ENCODE measurements around the gene TSPAN18. TPM values are rescaled to one million over a fixed set of nuclear protein-coding genes. Genes with fewer than 3 reads are reported as not detected.
A peak's percentile ranks its signal among the peaks of the same experiment; 100 is the strongest.

Gene TSPAN18
- total RNA-seq, 1 experiment from 2014 or later = 21.3 TPM

GRCh38 chr11:44943696-44944095 is 216.9 kb downstream of the TSPAN18 start:
- BruUV-seq (replicated peaks) = no TSS peak
- no peak overlapping the region for H3K27ac ChIP-seq (ENCODE audit: low read length)
- DNase-seq (ENCODE audit: low read depth, low spot score) (no peak), ATAC-seq (0 out of 2 replicates have a peak, but pooled peaks have one; percentile 10)
- CTCF ChIA-PET = no interaction called here
- H3K36me3 ChIP-seq (ENCODE audit: control insufficient read depth, insufficient read depth, low read length) = no peaks in the 10 kb centered on the region
- H3K4me3 ChIP-seq (ENCODE audit: low read depth in 2 of 2, low read length in 2 of 2) = no peak overlapping the region
- H3K27me3 ChIP-seq (ENCODE audit: control insufficient read depth, insufficient read depth, low read length) = no peaks in the 10 kb centered on the region
- intact Hi-C loops (cut with micrococcal nuclease; ENCODE audit: unreplicated experiment) = loop anchor here (10.0 kb wide), 1 partner anchor 71 kb away; no protein-coding TSS in a partner anchor
- in situ Hi-C loops (cut with HindIII; ENCODE audit: low pct_unique_long_range_greater_than_20kb, low sequenced_read_pairs) = no loop called here
- POLR2A ChIA-PET = no interaction called here
- H3K4me1 ChIP-seq (ENCODE audit: control insufficient read depth, insufficient read depth, low read length) = peaks cover 55% of the 10 kb centered on the region
- no peak for TF ChIP-seq TCF7L2 (IDR thresholded peaks at IDR 0.05; ENCODE audit: low read depth, low read length)
- TF ChIP-seq SIN3A (IDR thresholded peaks at IDR 0.05; ENCODE audit: borderline replicate concordance, insufficient read depth, low read depth, low read length) = no peak
- H3K9me3 ChIP-seq (ENCODE audit: control insufficient read depth, insufficient read depth, low read depth, low read length) = no peaks in the 10 kb centered on the region

GRCh38 chr11:44944181-44944852 is 217.6 kb downstream of the TSPAN18 start:
- Histone ChIP-seq H3K4me3 (ENCODE audit: low read depth in 2 of 2, low read length in 2 of 2) (no peak overlapping the region), H3K27ac (ENCODE audit: low read length) (0 out of 2 replicates have a peak overlapping the region, but pooled peaks have one; percentile 17), H3K36me3 (ENCODE audit: control insufficient read depth, insufficient read depth, low read length) (no peaks in the 10 kb centered on the region), H3K9me3 (ENCODE audit: control insufficient read depth, insufficient read depth, low read depth, low read length) (no peaks in the 10 kb centered on the region), H3K27me3 (ENCODE audit: control insufficient read depth, insufficient read depth, low read length) (no peaks in the 10 kb centered on the region), H3K4me1 (ENCODE audit: control insufficient read depth, insufficient read depth, low read length) (peaks cover 58% of the 10 kb centered on the region)
- BruUV-seq (replicated peaks) = no TSS peak
- no peak for ATAC-seq
- ChIA-PET CTCF (interaction anchor here (1.1 to 2.5 kb wide), 2 partner anchors 8 to 160 kb away, joined by 4 to 9 read pairs; no protein-coding TSS in a partner anchor), POLR2A (no interaction called here)
- in situ Hi-C loops (cut with HindIII; ENCODE audit: low pct_unique_long_range_greater_than_20kb, low sequenced_read_pairs) (no loop called here), intact Hi-C loops (cut with micrococcal nuclease; ENCODE audit: unreplicated experiment) (loop anchor here (10.0 kb wide), 1 partner anchor 70 kb away; no protein-coding TSS in a partner anchor)
- no peak for DNase-seq (ENCODE audit: low read depth, low spot score)
- TF ChIP-seq CTCF (IDR thresholded peaks at IDR 0.05) = no peak
- no peak for TF ChIP-seq TCF7L2 (IDR thresholded peaks at IDR 0.05; ENCODE audit: low read depth, low read length)
- no peak for TF ChIP-seq REST (IDR thresholded peaks at IDR 0.05; ENCODE audit: insufficient read depth in 1 of 2, low read depth in 2 of 2, low read length in 1 of 2)
- TF ChIP-seq POLR2AphosphoS5 (IDR thresholded peaks at IDR 0.05; ENCODE audit: low read depth, low read length) = no peak
- no peak for TF ChIP-seq SIN3A (IDR thresholded peaks at IDR 0.05; ENCODE audit: borderline replicate concordance, insufficient read depth, low read depth, low read length)

- H3K27me3 ChIP-seq (ENCODE audit: control insufficient read depth, insufficient read depth, low read length) = no peaks in the 10 kb centered on the region
- in situ Hi-C loops (cut with HindIII; ENCODE audit: low pct_unique_long_range_greater_than_20kb, low sequenced_read_pairs) (no loop called here), intact Hi-C loops (cut with micrococcal nuclease; ENCODE audit: unreplicated experiment) (loop anchor here (10.0 kb wide), 1 partner anchor 70 kb away; no protein-coding TSS in a partner anchor)
- H3K36me3 ChIP-seq (ENCODE audit: control insufficient read depth, insufficient read depth, low read length) = no peaks in the 10 kb centered on the region; the same call in 1 of the 2 replicates
- H3K27ac ChIP-seq (ENCODE audit: low read length) = 0 out of 2 replicates have a peak overlapping the region, but pooled peaks have one; percentile 17
- ATAC-seq = no peak
- peaks cover 58% of the 10 kb centered on the region for H3K4me1 ChIP-seq (ENCODE audit: control insufficient read depth, insufficient read depth, low read length)
- H3K9me3 ChIP-seq (ENCODE audit: control insufficient read depth, insufficient read depth, low read depth, low read length) = no peaks in the 10 kb centered on the region
- no peak for TF ChIP-seq CTCF (IDR thresholded peaks at IDR 0.05)
- no peak for TF ChIP-seq REST (IDR thresholded peaks at IDR 0.05; ENCODE audit: insufficient read depth in 1 of 2, low read depth in 2 of 2, low read length in 1 of 2)
- no peak for TF ChIP-seq POLR2AphosphoS5 (IDR thresholded peaks at IDR 0.05; ENCODE audit: low read depth, low read length)
- no peak for TF ChIP-seq SIN3A (IDR thresholded peaks at IDR 0.05; ENCODE audit: borderline replicate concordance, insufficient read depth, low read depth, low read length)
- no peak for TF ChIP-seq TCF7L2 (IDR thresholded peaks at IDR 0.05; ENCODE audit: low read depth, low read length)
- ChIA-PET POLR2A (no interaction called here), CTCF (interaction anchor here (1.1 to 2.5 kb wide), 2 partner anchors 8 to 160 kb away, joined by 4 to 9 read pairs; no protein-coding TSS in a partner anchor)
- DNase-seq (ENCODE audit: low read depth, low spot score) = no peak
- no peak overlapping the region for H3K4me3 ChIP-seq (ENCODE audit: low read depth in 2 of 2, low read length in 2 of 2)
- BruUV-seq (replicated peaks) = no TSS peak
Measured at GRCh38 chr11:44944853-44945235, 218.1 kb downstream of the TSPAN18 start.

Data from Panc1 (cell line).